ENCODE data around the gene ECHDC1.

Gene ECHDC1

GRCh38 chr6:127376685-127377084 is 33.3 kb upstream of the ECHDC1 start:
- no peak for FAIRE-seq
- DNase-seq (ENCODE audit: insufficient read length, low spot score), result no peak
- TF ChIP-seq SPI1 (IDR thresholded peaks at IDR 0.05; ENCODE audit: low read depth, low read length) (no peak), POLR2A (IDR thresholded peaks at IDR 0.05; ENCODE audit: low read depth, low read length) (no peak), PAX5 (IDR thresholded peaks at IDR 0.05; ENCODE audit: insufficient read depth, low read length, severe bottlenecking) (no peak), TAF1 (IDR thresholded peaks at IDR 0.05; ENCODE audit: low read depth, low read length) (no peak), POLR2AphosphoS5 (IDR thresholded peaks at IDR 0.05; ENCODE audit: low read depth, low read length) (no peak), POU2F2 (IDR thresholded peaks at IDR 0.05; ENCODE audit: low read depth, low read length) (no peak)

- DNase-seq (ENCODE audit: insufficient read length, low spot score) (no peak), FAIRE-seq (no peak)
- TF ChIP-seq PAX5 (IDR thresholded peaks at IDR 0.05; ENCODE audit: insufficient read depth, low read length, severe bottlenecking) (no peak), SPI1 (IDR thresholded peaks at IDR 0.05; ENCODE audit: low read depth, low read length) (no peak), POLR2AphosphoS5 (IDR thresholded peaks at IDR 0.05; ENCODE audit: low read depth, low read length) (no peak)
These were observed 23.6 kb upstream of the ECHDC1 start for GRCh38 chr6:127367023-127367375.

- no peak for DNase-seq (ENCODE audit: insufficient read length, low spot score)
- FAIRE-seq, result no peak
- TF ChIP-seq POLR2A (IDR thresholded peaks at IDR 0.05; ENCODE audit: low read depth, low read length) (no peak), SPI1 (IDR thresholded peaks at IDR 0.05; ENCODE audit: low read depth, low read length) (no peak), POLR2AphosphoS5 (IDR thresholded peaks at IDR 0.05; ENCODE audit: low read depth, low read length) (no peak), POU2F2 (IDR thresholded peaks at IDR 0.05; ENCODE audit: low read depth, low read length) (no peak), PAX5 (IDR thresholded peaks at IDR 0.05; ENCODE audit: insufficient read depth, low read length, severe bottlenecking) (no peak), TAF1 (IDR thresholded peaks at IDR 0.05; ENCODE audit: low read depth, low read length) (no peak)
These were observed 23.0 kb upstream of the ECHDC1 start for GRCh38 chr6:127366282-127367022.

GRCh38 chr6:127365874-127366273 is 22.5 kb upstream of the ECHDC1 start:
- FAIRE-seq, result no peak
- DNase-seq (ENCODE audit: insufficient read length, low spot score), result no peak
- TF ChIP-seq POLR2AphosphoS5 (IDR thresholded peaks at IDR 0.05; ENCODE audit: low read depth, low read length) (no peak), POLR2A (IDR thresholded peaks at IDR 0.05; ENCODE audit: low read depth, low read length) (no peak), PAX5 (IDR thresholded peaks at IDR 0.05; ENCODE audit: insufficient read depth, low read length, severe bottlenecking) (no peak), SPI1 (IDR thresholded peaks at IDR 0.05; ENCODE audit: low read depth, low read length) (no peak), TAF1 (IDR thresholded peaks at IDR 0.05; ENCODE audit: low read depth, low read length) (no peak), POU2F2 (IDR thresholded peaks at IDR 0.05; ENCODE audit: low read depth, low read length) (no peak)

- no peak for DNase-seq (ENCODE audit: insufficient read length, low spot score)
- TF ChIP-seq PAX5 (IDR thresholded peaks at IDR 0.05; ENCODE audit: insufficient read depth, low read length, severe bottlenecking) (no peak), POU2F2 (IDR thresholded peaks at IDR 0.05; ENCODE audit: low read depth, low read length) (no peak), POLR2AphosphoS5 (IDR thresholded peaks at IDR 0.05; ENCODE audit: low read depth, low read length) (no peak), SPI1 (IDR thresholded peaks at IDR 0.05; ENCODE audit: low read depth, low read length) (no peak), TAF1 (IDR thresholded peaks at IDR 0.05; ENCODE audit: low read depth, low read length) (no peak), POLR2A (IDR thresholded peaks at IDR 0.05; ENCODE audit: low read depth, low read length) (no peak)
- FAIRE-seq, result no peak
These were observed 9.1 kb upstream of the ECHDC1 start for GRCh38 chr6:127352524-127352923.

GRCh38 chr6:127349980-127350379 is 6.6 kb upstream of the ECHDC1 start:
- TF ChIP-seq TAF1 (IDR thresholded peaks at IDR 0.05; ENCODE audit: low read depth, low read length), result no peak
- no peak for TF ChIP-seq POLR2A (IDR thresholded peaks at IDR 0.05; ENCODE audit: low read depth, low read length)
- TF ChIP-seq SPI1 (IDR thresholded peaks at IDR 0.05; ENCODE audit: low read depth, low read length), result no peak
- no peak for TF ChIP-seq PAX5 (IDR thresholded peaks at IDR 0.05; ENCODE audit: insufficient read depth, low read length, severe bottlenecking)
- TF ChIP-seq POLR2AphosphoS5 (IDR thresholded peaks at IDR 0.05; ENCODE audit: low read depth, low read length), result no peak
- no peak for TF ChIP-seq POU2F2 (IDR thresholded peaks at IDR 0.05; ENCODE audit: low read depth, low read length)

GRCh38 chr6:127348028-127348661 is 4.7 kb upstream of the ECHDC1 start:
- DNase-seq (ENCODE audit: insufficient read length, low spot score) (no peak), FAIRE-seq (no peak)
- TF ChIP-seq POLR2A (IDR thresholded peaks at IDR 0.05; ENCODE audit: low read depth, low read length) (no peak), SPI1 (IDR thresholded peaks at IDR 0.05; ENCODE audit: low read depth, low read length) (no peak), POLR2AphosphoS5 (IDR thresholded peaks at IDR 0.05; ENCODE audit: low read depth, low read length) (no peak), PAX5 (IDR thresholded peaks at IDR 0.05; ENCODE audit: insufficient read depth, low read length, severe bottlenecking) (no peak), TAF1 (IDR thresholded peaks at IDR 0.05; ENCODE audit: low read depth, low read length) (no peak), POU2F2 (IDR thresholded peaks at IDR 0.05; ENCODE audit: low read depth, low read length) (no peak)

More at GRCh38 chr6:127349980-127350379, 6.6 kb upstream of the ECHDC1 start:
- DNase-seq (ENCODE audit: insufficient read length, low spot score) (no peak), FAIRE-seq (no peak)

- FAIRE-seq (no peak), DNase-seq (ENCODE audit: insufficient read length, low spot score) (no peak)
- no peak for TF ChIP-seq PAX5 (IDR thresholded peaks at IDR 0.05; ENCODE audit: insufficient read depth, low read length, severe bottlenecking)
- TF ChIP-seq POLR2A (IDR thresholded peaks at IDR 0.05; ENCODE audit: low read depth, low read length), result no peak
- no peak for TF ChIP-seq TAF1 (IDR thresholded peaks at IDR 0.05; ENCODE audit: low read depth, low read length)
- no peak for TF ChIP-seq SPI1 (IDR thresholded peaks at IDR 0.05; ENCODE audit: low read depth, low read length)
- no peak for TF ChIP-seq POU2F2 (IDR thresholded peaks at IDR 0.05; ENCODE audit: low read depth, low read length)
- TF ChIP-seq POLR2AphosphoS5 (IDR thresholded peaks at IDR 0.05; ENCODE audit: low read depth, low read length), result no peak
These were observed 3.8 kb upstream of the ECHDC1 start for GRCh38 chr6:127347178-127347577.

- TF ChIP-seq SPI1 (IDR thresholded peaks at IDR 0.05; ENCODE audit: low read depth, low read length) (no peak), POLR2AphosphoS5 (IDR thresholded peaks at IDR 0.05; ENCODE audit: low read depth, low read length) (no peak)
- DNase-seq (ENCODE audit: insufficient read length, low spot score), result no peak
- no peak for FAIRE-seq
These were observed 2.1 kb upstream of the ECHDC1 start for GRCh38 chr6:127345521-127345920.

Data from GM12891 (cell line).